Esophagus muscularis mucosa (tissue), 3 donors: ENCODE measurements around the gene POLR2B.

Source experiments
- CTCF ChIP-seq, 3 experiments: fragments of 200-600 bp in 2 of 3; fragments of 450-650 bp in 1 of 3; sonication (generic) in 2 of 3; IDR thresholded peaks; one replicate each; pipeline ENCODE4 v1.5.1; 2017 to 2019; ENCODE audit warnings: antibody characterized with exemption in 3 of 3, mild to moderate bottlenecking in 2 of 3, moderate library complexity in 1 of 3
- POLR2A ChIP-seq: fragments of 450-650 bp; IDR thresholded peaks from one replicate; pipeline ENCODE4 v1.6.1; 2017; ENCODE audit warnings: antibody characterized with exemption, moderate library complexity, mild to moderate bottlenecking, low read depth
- POLR2AphosphoS5 ChIP-seq, 2 donors: sonication (generic); formaldehyde crosslinking; IDR thresholded peaks; one replicate each; pipeline ENCODE4 v1.6.1; 2017; ENCODE audit warnings: antibody characterized with exemption in 2 of 2

- TF ChIP-seq CTCF (IDR thresholded peaks at IDR 0.05) (no peak), POLR2A (no peak), POLR2AphosphoS5 (IDR thresholded peaks at IDR 0.05) (no peak)
Measured at GRCh38 chr4:57044996-57045395, 66.3 kb downstream of the POLR2B start.
